Heart right ventricle (tissue), 16 donors: ENCODE measurements around the gene DBNL. TPM values are rescaled to one million over a fixed set of nuclear protein-coding genes. Genes with fewer than 3 reads are reported as not detected.

Experiments
- ATAC-seq, 8 donors: fragments of 200-7000 bp; cut with Tn5 transposase; one replicate each; pipeline ENCODE4 v1.9.1; 2020; ENCODE audit warnings: mild to moderate bottlenecking in 8 of 8, moderate library complexity in 8 of 8, moderate number of reproducible peaks in 1 of 8
- DNase-seq, 2 donors: peaks; one replicate each; pipeline ENCODE4 v3.0.0-alpha.2; 2020
- H3K27ac ChIP-seq, 10 donors: fragments of 200-600 bp; sonication (generic) in 2 of 10; one replicate each; pipeline versions ENCODE4 v1.5.0 to v1.8.0; 2020 to 2022; ENCODE audit warnings: mild to moderate bottlenecking in 3 of 10
- H3K27me3 ChIP-seq, 7 donors: fragments of 200-600 bp; one replicate each; pipeline ENCODE4 v1.8.0; 2021 to 2022; ENCODE audit warnings: mild to moderate bottlenecking in 2 of 7
- H3K36me3 ChIP-seq, 9 donors: fragments of 200-600 bp; sonication (generic) in 1 of 9; one replicate each; pipeline versions ENCODE4 v1.5.0 to v1.8.0; 2020 to 2022; ENCODE audit warnings: mild to moderate bottlenecking in 2 of 9
- H3K4me1 ChIP-seq, 9 donors: fragments of 200-600 bp; sonication (generic) in 1 of 9; one replicate each; pipeline versions ENCODE4 v1.5.0 to v1.8.0; 2020 to 2022; ENCODE audit warnings: mild to moderate bottlenecking in 4 of 9
- H3K4me3 ChIP-seq, 10 donors: fragments of 200-600 bp; sonication (generic) in 2 of 10; one replicate each; pipeline versions ENCODE4 v1.5.0 to v1.8.0; 2020 to 2022; ENCODE audit warnings: mild to moderate bottlenecking in 7 of 10, moderate library complexity in 2 of 10
- H3K9me3 ChIP-seq, 11 donors: fragments of 200-600 bp in 10 of 11; sonication (generic) in 2 of 11; one replicate each; pipeline versions ENCODE4 v1.5.0 to v1.8.0; 2013 to 2022; ENCODE audit warnings: mild to moderate bottlenecking in 2 of 11, control low read depth in 1 of 11, moderate library complexity in 1 of 11
- CTCF ChIP-seq, 9 donors: fragments of 200-600 bp; sonication (generic) in 2 of 9; IDR thresholded peaks; one replicate each; pipeline versions ENCODE4 v1.5.0 to v1.8.0; 2021 to 2022; ENCODE audit warnings: antibody characterized with exemption in 9 of 9, mild to moderate bottlenecking in 5 of 9, moderate library complexity in 1 of 9
- WGBS, 2 donors: extraction: QIAGEN DNeasy Blood & Tissue Kit; methylation state at CpG; one replicate each; pipeline ENCODE4 v1.1.7; 2013; ENCODE audit warnings: inconsistent platforms in 1 of 2; 5-methylcytosine and 5-hydroxymethylcytosine counted together
- intact Hi-C, 10 donors: fragments of 100-400 bp; cut with DNase I; formaldehyde crosslinking; loops; one replicate each; pipeline versions ENCODE4 v1.11.1 to v1.14.2; 2022
- polyA plus RNA-seq, 2 donors: library from polyadenylated mRNA; stranded (reverse); fragments of 200-250 nt; gene quantifications; one replicate each; pipeline ENCODE4 v1.2.3, GENCODE V29; 2013
- total RNA-seq, 10 donors: library from RNA; stranded (reverse); fragmentation: NEBNext Ultra II Directional in 3 of 10; extraction: Animal tissue kit (Norgen Biotek cat#: 25700) in 3 of 10; gene quantifications; one replicate each; pipeline versions ENCODE4 v1.2.1 to v1.2.4, GENCODE V29; 2021 to 2023
- donor health status: Arrhythmogenic right ventricular cardiomyopathy.
- donor health status: ischemic (EF 13 %, LVEDD 7.1; RV severe dilation, severe dysfunction).
- donor health status: healthy with polysubstance abuse.
- donor health status: DM: no; HTN: yes; CAD: no.
- donor health status: DM: no; HTN: no; CAD: no.
- donor health status: ischemic (EF 25% LVEDD 6.9; RV normal size, moderate dysfunction).
- donor health status: ischemic (EF 25% LVEDD 5.7; RV mildly dilated, moderate dysfunction).
- donor health status: healthy.
- donor health status: DM: yes; HTN: yes; CAD: no.
- donor health status: Ischemic cardiomyopathy.
- donor health status: ischemic (EF 35%, LVEDD 5.7; RV mildly dilated, moderate dysfunction).
- donor health status: nonischemic (EF 11% LVEDD 7.7; RV severe dilation, severe dysfunction).
- donor health status: DM: yes; HTN: yes; CAD: no.
- donor health status: PGD.
- donor health status: ischemic (EF 29% LVEDD 5.4; RV normal size, mild dysfunction).
- donor health status: nonischemic (EF 23%, LVEDD 6.1; RV moderate dilation, normal function).

DBNL gene
- total and polyA plus RNA-seq, 12 donors = 26.0 to 74.3 (median 35.4) TPM

- Histone ChIP-seq H3K4me1 (peaks cover 0 to 50% (median 16%) of the 10 kb centered on the region in 9 donors), H3K27me3 (no peaks in the 10 kb centered on the region), H3K9me3 (no peaks in the 10 kb centered on the region), H3K36me3 (peaks cover 0 to 89% (median 24%) of the 10 kb centered on the region in 9 donors), H3K4me3 (no peak overlapping the region), H3K27ac (peak overlapping the region in 1 of 10 donors; percentile 8)
- no peak for ATAC-seq
- 91 to 92% methylated on average over 14 of the region's 14 CpGs for whole genome bisulfite sequencing, 2 donors
- no peak for DNase-seq
- intact Hi-C loops = no loop called here
- TF ChIP-seq CTCF (IDR thresholded peaks at IDR 0.05) = no peak
Observed at GRCh38 chr7:44050121-44050914, 5.8 kb downstream of the DBNL start.

GRCh38 chr7:44050915-44051560 is 6.5 kb downstream of the DBNL start:
- no peak for ATAC-seq
- H3K4me1 ChIP-seq = peaks cover 0 to 43% (median 9%) of the 10 kb centered on the region in 9 donors
- no peak for TF ChIP-seq CTCF (IDR thresholded peaks at IDR 0.05)
- no peaks in the 10 kb centered on the region for H3K9me3 ChIP-seq
- H3K27me3 ChIP-seq = no peaks in the 10 kb centered on the region
- intact Hi-C loops = no loop called here
- no peak for DNase-seq
- peak overlapping the region in 2 of 10 donors; percentile 8 to 51 for H3K27ac ChIP-seq
- H3K4me3 ChIP-seq = no peak overlapping the region
- WGBS, 2 donors = 85 to 91% methylated on average over 8 of the region's 8 CpGs
- H3K36me3 ChIP-seq = peaks cover 0 to 96% (median 25%) of the 10 kb centered on the region in 9 donors

- Histone ChIP-seq H3K27ac (peak overlapping the region in 4 of 10 donors; percentile 0 to 51 (median 35)), H3K36me3 (peaks cover 0 to 97% (median 29%) of the 10 kb centered on the region in 9 donors), H3K4me3 (no peak overlapping the region), H3K9me3 (no peaks in the 10 kb centered on the region), H3K27me3 (no peaks in the 10 kb centered on the region), H3K4me1 (peaks cover 0 to 41% (median 8%) of the 10 kb centered on the region in 9 donors)
- WGBS, 2 donors = 88 to 93% methylated on average over 5 of the region's 5 CpGs
- intact Hi-C loops = no loop called here
- DNase-seq (no peak), ATAC-seq (peak in 2 of 8 donors; percentile 14 to 27)
- no peak for TF ChIP-seq CTCF (IDR thresholded peaks at IDR 0.05)
Observed at GRCh38 chr7:44051611-44052220, 7.2 kb downstream of the DBNL start.

- H3K27ac ChIP-seq = no peak overlapping the region
- no peaks in the 10 kb centered on the region for H3K9me3 ChIP-seq
- H3K27me3 ChIP-seq = no peaks in the 10 kb centered on the region
- no peak overlapping the region for H3K4me3 ChIP-seq
- no peak for DNase-seq
- peaks cover 0 to 100% (median 39%) of the 10 kb centered on the region in 9 donors for H3K36me3 ChIP-seq
- 90 to 93% methylated on average over 12 of the region's 12 CpGs for WGBS, 2 donors
- ATAC-seq = no peak
- peaks cover 0 to 41% (median 12%) of the 10 kb centered on the region in 9 donors for H3K4me1 ChIP-seq
- TF ChIP-seq CTCF (IDR thresholded peaks at IDR 0.05) = no peak
- intact Hi-C loops = no loop called here
Observed at GRCh38 chr7:44052771-44053365, 8.4 kb downstream of the DBNL start.
